NB4 (cell line): ENCODE results near the gene PARD3.

Experiments
- DNase-seq: peaks from one replicate; pipeline ENCODE4 v3.0.0; 2010; ENCODE audit warnings: low read depth
- H3K4me3 ChIP-seq: one replicate; pipeline ENCODE4 v1.5.1; 2011; ENCODE audit warnings: mild to moderate bottlenecking, low read depth, low read length, moderate library complexity
- MYC ChIP-seq: IDR thresholded peaks from 2 replicates; pipeline ENCODE4 v1.6.1; 2011; ENCODE audit warnings: low read depth, low read length
- POLR2A ChIP-seq: IDR thresholded peaks from 2 replicates; pipeline ENCODE4 v1.6.1; 2011; ENCODE audit warnings: mild to moderate bottlenecking; ENCODE audit not compliant: insufficient read length; ENCODE audit errors: extremely low read depth
- TF ChIP-seq, protein P1 (sequence below): IDR thresholded peaks from one replicate; pipeline ENCODE4 v1.5.1; 2012; ENCODE audit warnings: low read depth, low read length
- TF ChIP-seq, protein P2 (sequence below): IDR thresholded peaks from 2 replicates; pipeline ENCODE4 v1.6.1; 2011; ENCODE audit warnings: low read depth, low read length

The PARD3 gene

DNA sequence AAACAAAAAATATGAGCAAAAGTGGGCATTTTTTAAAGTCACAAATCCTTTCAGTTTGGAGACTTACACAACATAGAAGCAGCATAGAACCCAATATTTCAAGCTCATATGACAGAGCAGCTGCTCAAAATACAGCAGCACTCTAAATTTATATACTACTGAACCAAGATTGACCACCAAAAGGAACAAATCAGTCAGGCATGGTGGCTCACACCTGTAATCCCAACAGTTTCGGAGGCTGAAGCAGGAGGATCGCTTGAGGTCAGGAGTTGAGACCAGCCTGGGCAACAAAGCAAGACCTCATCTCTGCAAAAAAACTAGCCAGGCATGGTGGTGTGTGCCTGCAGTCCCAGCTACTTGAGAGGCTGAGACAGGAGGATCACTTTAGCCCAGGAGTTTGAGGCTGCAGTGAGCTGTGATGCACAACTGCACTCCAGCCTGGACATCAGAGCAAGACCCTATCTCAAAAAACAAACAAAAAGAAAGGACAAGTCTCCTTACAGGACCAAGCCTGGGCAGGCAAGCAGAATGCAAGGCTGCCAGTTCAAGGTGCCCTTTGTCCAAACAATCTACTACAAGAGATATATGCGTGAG is 40.0 kb downstream of the PARD3 start:
- H3K4me3 ChIP-seq = no peak overlapping the region
- DNase-seq = no peak
- no peak for TF ChIP-seq MYC
- TF ChIP-seq POLR2A = no peak
- TF ChIP-seq, protein P1, sequence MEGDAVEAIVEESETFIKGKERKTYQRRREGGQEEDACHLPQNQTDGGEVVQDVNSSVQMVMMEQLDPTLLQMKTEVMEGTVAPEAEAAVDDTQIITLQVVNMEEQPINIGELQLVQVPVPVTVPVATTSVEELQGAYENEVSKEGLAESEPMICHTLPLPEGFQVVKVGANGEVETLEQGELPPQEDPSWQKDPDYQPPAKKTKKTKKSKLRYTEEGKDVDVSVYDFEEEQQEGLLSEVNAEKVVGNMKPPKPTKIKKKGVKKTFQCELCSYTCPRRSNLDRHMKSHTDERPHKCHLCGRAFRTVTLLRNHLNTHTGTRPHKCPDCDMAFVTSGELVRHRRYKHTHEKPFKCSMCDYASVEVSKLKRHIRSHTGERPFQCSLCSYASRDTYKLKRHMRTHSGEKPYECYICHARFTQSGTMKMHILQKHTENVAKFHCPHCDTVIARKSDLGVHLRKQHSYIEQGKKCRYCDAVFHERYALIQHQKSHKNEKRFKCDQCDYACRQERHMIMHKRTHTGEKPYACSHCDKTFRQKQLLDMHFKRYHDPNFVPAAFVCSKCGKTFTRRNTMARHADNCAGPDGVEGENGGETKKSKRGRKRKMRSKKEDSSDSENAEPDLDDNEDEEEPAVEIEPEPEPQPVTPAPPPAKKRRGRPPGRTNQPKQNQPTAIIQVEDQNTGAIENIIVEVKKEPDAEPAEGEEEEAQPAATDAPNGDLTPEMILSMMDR = no peak
- TF ChIP-seq, protein P2, sequence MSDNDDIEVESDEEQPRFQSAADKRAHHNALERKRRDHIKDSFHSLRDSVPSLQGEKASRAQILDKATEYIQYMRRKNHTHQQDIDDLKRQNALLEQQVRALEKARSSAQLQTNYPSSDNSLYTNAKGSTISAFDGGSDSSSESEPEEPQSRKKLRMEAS = no peak

DNA sequence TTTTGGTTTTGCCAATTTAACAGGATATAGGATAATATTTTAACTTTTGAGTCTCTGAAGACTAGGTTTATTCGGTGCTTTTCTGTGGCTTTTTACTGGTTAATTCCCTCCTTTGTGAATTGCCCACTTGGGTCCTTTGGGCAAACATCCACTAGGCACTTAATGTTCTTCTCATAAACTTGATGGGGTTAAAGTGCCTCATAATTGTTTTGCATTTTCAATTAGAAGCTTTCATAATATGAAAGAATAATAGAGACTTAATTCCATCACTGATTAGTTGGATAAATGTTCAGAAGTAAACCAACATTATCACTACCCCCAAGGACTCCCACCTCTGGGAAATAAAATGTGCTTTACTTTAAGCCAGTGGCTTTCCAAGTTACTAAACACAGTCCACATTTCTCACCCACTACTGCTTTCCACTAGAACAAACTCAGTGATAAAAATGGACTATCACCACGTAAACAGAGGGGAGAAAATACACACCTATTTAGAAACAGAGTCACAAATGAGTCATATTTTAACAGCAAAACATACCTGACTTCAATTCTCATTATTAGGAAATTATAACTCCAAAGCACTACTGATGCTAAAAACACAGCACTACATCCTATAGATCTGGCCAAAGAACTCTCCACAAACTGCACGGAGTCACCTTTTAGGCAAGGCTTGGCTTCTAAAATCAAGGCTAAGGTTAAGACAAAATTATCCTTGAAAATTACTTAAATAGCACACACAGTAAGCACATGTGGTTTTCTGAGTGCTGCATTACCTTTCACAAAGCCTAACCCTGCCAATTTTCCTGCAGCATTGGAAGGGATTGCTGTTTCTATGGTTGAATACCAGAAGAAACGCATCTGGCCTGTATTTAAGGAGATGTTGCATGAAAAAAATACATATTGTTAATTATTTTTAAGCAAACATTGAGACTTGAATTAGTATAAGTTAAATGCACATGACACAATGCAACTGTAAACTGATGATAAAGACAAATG is 41.2 kb downstream of the PARD3 start:
- TF ChIP-seq, protein P2 = no peak
- TF ChIP-seq MYC = no peak
- no peak for TF ChIP-seq POLR2A
- TF ChIP-seq, protein P1 = no peak
- H3K4me3 ChIP-seq = no peak overlapping the region
- no peak for DNase-seq

DNA sequence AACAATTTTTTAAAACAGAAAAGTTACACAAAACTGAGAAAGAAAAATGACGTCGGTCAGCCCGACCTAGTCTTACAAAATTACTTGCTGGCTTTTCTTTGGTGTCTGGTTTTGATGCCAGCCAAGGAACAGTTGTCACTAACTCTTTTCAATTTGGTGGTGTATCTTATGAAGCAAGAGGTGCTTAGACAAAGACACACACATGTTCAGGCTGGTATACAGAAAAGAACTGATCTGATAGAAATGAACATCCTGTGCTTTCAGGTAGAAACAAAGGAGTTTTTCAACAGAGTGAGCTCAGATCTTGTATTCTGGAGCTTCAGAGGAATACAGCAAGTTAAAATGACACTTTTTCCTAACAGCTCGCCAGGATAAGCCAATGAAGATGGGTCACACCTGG is 43.6 kb downstream of the PARD3 start:
- no peak overlapping the region for H3K4me3 ChIP-seq
- DNase-seq = no peak
- TF ChIP-seq, protein P2 = no peak
- TF ChIP-seq, protein P1 = no peak
- no peak for TF ChIP-seq POLR2A
- TF ChIP-seq MYC = no peak

DNA sequence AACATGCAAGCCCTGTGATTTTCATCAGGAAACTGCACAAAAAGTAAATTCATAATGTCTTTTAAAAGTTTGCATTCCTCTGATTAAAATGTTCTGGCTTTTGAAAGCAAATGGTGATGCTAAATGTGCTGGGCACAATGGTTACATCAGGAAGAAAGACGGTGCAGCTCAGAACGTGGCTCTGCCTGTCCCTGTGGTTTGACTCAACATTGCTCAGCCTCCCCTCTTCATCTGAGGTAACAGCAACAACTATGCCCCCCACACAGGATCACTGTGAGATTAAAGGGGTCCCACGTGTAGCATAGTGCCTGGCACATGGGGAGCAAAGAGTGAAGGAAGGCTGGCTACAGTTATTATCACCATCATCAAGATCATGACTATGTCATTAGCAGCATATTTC is 44.0 kb downstream of the PARD3 start:
- no peak for TF ChIP-seq MYC

DNA sequence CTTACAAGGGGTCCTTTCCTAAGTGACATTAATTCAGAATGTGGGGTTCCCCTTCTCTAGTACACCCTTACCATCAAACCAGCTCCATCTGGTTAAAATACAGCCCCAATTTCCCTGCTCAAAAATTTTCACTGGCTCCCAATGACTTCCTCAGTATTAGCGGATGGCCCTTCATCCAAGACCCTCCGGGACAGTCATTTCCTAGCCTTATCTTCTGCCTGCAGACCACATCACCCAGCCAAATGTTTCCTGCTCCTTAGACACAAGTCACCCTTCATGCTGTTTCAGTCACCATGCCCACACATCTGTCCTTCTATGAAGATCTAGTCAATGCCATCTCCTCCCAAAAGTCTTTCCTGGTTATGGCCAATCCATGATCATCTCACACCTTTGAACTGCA is 45.2 kb downstream of the PARD3 start:
- DNase-seq = no peak

More for the DNA sequence above, 44.0 kb downstream of the PARD3 start:
- no peak for DNase-seq
- H3K4me3 ChIP-seq = no peak overlapping the region

More for the DNA sequence above, 45.2 kb downstream of the PARD3 start:
- H3K4me3 ChIP-seq = no peak overlapping the region
- TF ChIP-seq MYC = no peak
- TF ChIP-seq, protein P1 = no peak
- TF ChIP-seq, protein P2 = no peak
- no peak for TF ChIP-seq POLR2A
